ENCODE data around the gene SOS2.

SOS2 gene

GRCh38 chr14:50091240-50091913 is 140.0 kb downstream of the SOS2 start:
- H3K4me3 ChIP-seq (ENCODE audit: low read depth, low read length) = no peak overlapping the region
- TF ChIP-seq, protein P1, sequence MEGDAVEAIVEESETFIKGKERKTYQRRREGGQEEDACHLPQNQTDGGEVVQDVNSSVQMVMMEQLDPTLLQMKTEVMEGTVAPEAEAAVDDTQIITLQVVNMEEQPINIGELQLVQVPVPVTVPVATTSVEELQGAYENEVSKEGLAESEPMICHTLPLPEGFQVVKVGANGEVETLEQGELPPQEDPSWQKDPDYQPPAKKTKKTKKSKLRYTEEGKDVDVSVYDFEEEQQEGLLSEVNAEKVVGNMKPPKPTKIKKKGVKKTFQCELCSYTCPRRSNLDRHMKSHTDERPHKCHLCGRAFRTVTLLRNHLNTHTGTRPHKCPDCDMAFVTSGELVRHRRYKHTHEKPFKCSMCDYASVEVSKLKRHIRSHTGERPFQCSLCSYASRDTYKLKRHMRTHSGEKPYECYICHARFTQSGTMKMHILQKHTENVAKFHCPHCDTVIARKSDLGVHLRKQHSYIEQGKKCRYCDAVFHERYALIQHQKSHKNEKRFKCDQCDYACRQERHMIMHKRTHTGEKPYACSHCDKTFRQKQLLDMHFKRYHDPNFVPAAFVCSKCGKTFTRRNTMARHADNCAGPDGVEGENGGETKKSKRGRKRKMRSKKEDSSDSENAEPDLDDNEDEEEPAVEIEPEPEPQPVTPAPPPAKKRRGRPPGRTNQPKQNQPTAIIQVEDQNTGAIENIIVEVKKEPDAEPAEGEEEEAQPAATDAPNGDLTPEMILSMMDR (IDR thresholded peaks at IDR 0.05; ENCODE audit: insufficient read depth, low read length, missing control alignments) = no peak
- no peak for DNase-seq (ENCODE audit: low read depth, low spot score)
- ChIA-PET CTCF (interaction anchor here (0.9 to 6.2 kb wide), 3 partner anchors 10 to 228 kb away, joined by 5 to 60 read pairs (median 6); no protein-coding TSS in a partner anchor), POLR2A (no interaction called here)

- CTCF ChIA-PET = interaction anchor here (1.1 to 6.2 kb wide), 4 partner anchors 8 to 226 kb away, joined by 3 to 60 read pairs (median 8); no protein-coding TSS in a partner anchor
- POLR2A ChIA-PET = no interaction called here
- H3K4me3 ChIP-seq (ENCODE audit: low read depth, low read length) = no peak overlapping the region
- DNase-seq (ENCODE audit: low read depth, low spot score) = no peak
- TF ChIP-seq, protein P1 (IDR thresholded peaks at IDR 0.05; ENCODE audit: insufficient read depth, low read length, missing control alignments) = no peak
Measured at GRCh38 chr14:50089208-50089607, 142.2 kb downstream of the SOS2 start.

GRCh38 chr14:50088731-50089130 is 142.6 kb downstream of the SOS2 start:
- POLR2A ChIA-PET = no interaction called here
- DNase-seq (ENCODE audit: low read depth, low spot score) = no peak
- TF ChIP-seq, protein P1 (IDR thresholded peaks at IDR 0.05; ENCODE audit: insufficient read depth, low read length, missing control alignments) = no peak
- CTCF ChIA-PET = interaction anchor here (0.6 to 6.2 kb wide), 4 partner anchors 16 to 225 kb away, joined by 3 to 60 read pairs (median 7); no protein-coding TSS in a partner anchor
- no peak overlapping the region for H3K4me3 ChIP-seq (ENCODE audit: low read depth, low read length)

DNA sequence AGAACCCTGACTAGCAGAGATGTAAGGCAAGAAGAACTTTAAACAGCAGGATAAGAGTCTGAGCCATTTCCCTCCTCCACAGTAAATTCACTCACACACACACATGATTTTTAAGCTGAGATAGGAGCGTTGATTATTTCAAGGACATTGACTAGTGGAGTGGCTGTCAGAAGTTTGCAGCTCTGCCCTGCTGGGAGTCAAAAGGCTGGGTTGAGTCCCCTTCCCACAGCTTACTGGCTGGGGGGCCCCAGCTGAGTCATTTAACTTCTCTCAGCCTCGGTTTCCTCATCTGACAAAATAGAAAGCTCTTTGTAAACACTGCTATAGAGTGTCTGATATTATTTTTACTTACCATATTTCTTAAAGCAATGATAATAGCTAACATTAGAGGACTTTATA is 143.3 kb downstream of the SOS2 start:
- CTCF ChIA-PET = interaction anchor here (0.9 to 6.2 kb wide), 5 partner anchors 8 to 225 kb away, joined by 3 to 60 read pairs (median 3); no protein-coding TSS in a partner anchor
- POLR2A ChIA-PET = no interaction called here
- no peak for DNase-seq (ENCODE audit: low read depth, low spot score)
- H3K4me3 ChIP-seq (ENCODE audit: low read depth, low read length) = no peak overlapping the region
- TF ChIP-seq, protein P1 (IDR thresholded peaks at IDR 0.05; ENCODE audit: insufficient read depth, low read length, missing control alignments) = no peak

- no peak for DNase-seq (ENCODE audit: low read depth, low spot score)
- TF ChIP-seq, protein P1 (IDR thresholded peaks at IDR 0.05; ENCODE audit: insufficient read depth, low read length, missing control alignments) = no peak
- ChIA-PET CTCF (interaction anchor here (0.9 to 6.2 kb wide), 5 partner anchors 9 to 224 kb away, joined by 3 to 60 read pairs (median 3); no protein-coding TSS in a partner anchor), POLR2A (no interaction called here)
- H3K4me3 ChIP-seq (ENCODE audit: low read depth, low read length) = no peak overlapping the region
Measured at GRCh38 chr14:50087341-50088116, 143.8 kb downstream of the SOS2 start.

- ChIA-PET CTCF (interaction anchor here (0.6 to 1.7 kb wide), 5 partner anchors 15 to 234 kb away, joined by 5 to 7 read pairs (median 5); partner anchors contain the start of gene NEMF), POLR2A (no interaction called here)
- no peak for DNase-seq (ENCODE audit: low read depth, low spot score)
- no peak overlapping the region for H3K4me3 ChIP-seq (ENCODE audit: low read depth, low read length)
- TF ChIP-seq, protein P1 (IDR thresholded peaks at IDR 0.05; ENCODE audit: insufficient read depth, low read length, missing control alignments) = no peak
Measured at GRCh38 chr14:50086321-50086711, 145.1 kb downstream of the SOS2 start.
